ENCODE data around the gene CHRNB1. TPM values are rescaled to one million over a fixed set of nuclear protein-coding genes. Genes with fewer than 3 reads are reported as not detected.

The CHRNB1 gene
- total and polyA plus RNA-seq, 12 donors, result 18.7 to 56.3 (median 36.9) TPM

- intact Hi-C loops (cut with DNase I), result no loop called here
- no peak for DNase-seq
- TF ChIP-seq CTCF (IDR thresholded peaks at IDR 0.05), result no peak
- no peak for TF ChIP-seq POLR2A (IDR thresholded peaks at IDR 0.05)
- H3K36me3 ChIP-seq (replicated peaks in 1 of 2), result peaks cover 0 to 39% of the 10 kb centered on the region in 2 donors
- H3K27ac ChIP-seq, result peak overlapping the region in 2 of 5 donors; percentile 29 to 49
- no peak overlapping the region for H3K4me3 ChIP-seq
- H3K9me3 ChIP-seq (replicated peaks in 1 of 3), result no peaks in the 10 kb centered on the region
- no peaks in the 10 kb centered on the region for H3K27me3 ChIP-seq
- WGBS, 4 donors, result 93 to 95% (median 94%) methylated on average over 7 of the region's 7 CpGs
- peaks cover 4 to 5% of the 10 kb centered on the region in 2 donors for H3K4me1 ChIP-seq (replicated peaks in 1 of 2)
Observed at GRCh38 chr17:7460850-7461660, 16.2 kb downstream of the CHRNB1 start.

GRCh38 chr17:7462474-7463371, 17.9 kb downstream of the CHRNB1 start:
- TF ChIP-seq CTCF (IDR thresholded peaks at IDR 0.05), result no peak
- no peak for TF ChIP-seq POLR2A (IDR thresholded peaks at IDR 0.05)
- intact Hi-C loops (cut with DNase I), result no loop called here
- Histone ChIP-seq H3K36me3 (replicated peaks in 1 of 2) (peaks cover 0 to 43% of the 10 kb centered on the region in 2 donors), H3K4me3 (no peak overlapping the region), H3K4me1 (replicated peaks in 1 of 2) (peaks cover 20 to 22% of the 10 kb centered on the region in 2 donors), H3K9me3 (replicated peaks in 1 of 3) (no peaks in the 10 kb centered on the region), H3K27me3 (no peaks in the 10 kb centered on the region), H3K27ac (peak overlapping the region in 1 of 5 donors; percentile 34)
- no peak for DNase-seq
- WGBS, 4 donors, result 83 to 88% (median 86%) methylated on average over 15 to 44 of the region's 44 CpGs

- Histone ChIP-seq H3K27ac (peak overlapping the region in 1 of 5 donors; percentile 34), H3K4me1 (replicated peaks in 1 of 2) (peaks cover 20 to 24% of the 10 kb centered on the region in 2 donors), H3K4me3 (no peak overlapping the region), H3K9me3 (replicated peaks in 1 of 3) (no peaks in the 10 kb centered on the region), H3K36me3 (replicated peaks in 1 of 2) (peaks cover 0 to 43% of the 10 kb centered on the region in 2 donors), H3K27me3 (no peaks in the 10 kb centered on the region)
- no peak for TF ChIP-seq POLR2A (IDR thresholded peaks at IDR 0.05)
- no peak for TF ChIP-seq CTCF (IDR thresholded peaks at IDR 0.05)
- 83 to 94% (median 85%) methylated on average over 5 to 14 of the region's 14 CpGs for WGBS, 4 donors
- intact Hi-C loops (cut with DNase I), result no loop called here
- no peak for DNase-seq
Observed at GRCh38 chr17:7463372-7463846, 18.5 kb downstream of the CHRNB1 start.

- no peak overlapping the region for H3K27ac ChIP-seq
- no peak for TF ChIP-seq POLR2A (IDR thresholded peaks at IDR 0.05)
- TF ChIP-seq CTCF (IDR thresholded peaks at IDR 0.05), result no peak
- no peaks in the 10 kb centered on the region for H3K9me3 ChIP-seq (replicated peaks in 1 of 3)
- H3K4me1 ChIP-seq (replicated peaks in 1 of 2), result peaks cover 20 to 24% of the 10 kb centered on the region in 2 donors
- WGBS, 4 donors, result 83 to 92% (median 88%) methylated on average over 9 of the region's 9 CpGs
- DNase-seq, result no peak
- intact Hi-C loops (cut with DNase I), result no loop called here
- H3K4me3 ChIP-seq, result no peak overlapping the region
- peaks cover 0 to 43% of the 10 kb centered on the region in 2 donors for H3K36me3 ChIP-seq (replicated peaks in 1 of 2)
- H3K27me3 ChIP-seq, result no peaks in the 10 kb centered on the region
Observed at GRCh38 chr17:7464081-7464480, 19.2 kb downstream of the CHRNB1 start.

Measured in adrenal gland (tissue), 12 donors.